COR-L47 (cell line): ENCODE data around the gene AGTR1.
"Not testable (repeated sequence)": the region's sequence is repeated elsewhere in the genome, so short reads cannot be mapped to it uniquely, and the experiment has no call there.

Source experiments
- DNase-seq: peaks from one replicate; lab custom pipeline; 2025; lab: John Stamatoyannopoulos, UW

Gene AGTR1

GRCh38 chr3:148718982-148719862 lies 21.5 kb downstream of the AGTR1 start:
- peak; percentile 8 for DNase-seq

- no peak for DNase-seq
These were observed 23.2 kb downstream of the AGTR1 start for GRCh38 chr3:148720873-148721272.

- DNase-seq, result no peak
These were observed 25.9 kb downstream of the AGTR1 start for GRCh38 chr3:148723631-148724030.

GRCh38 chr3:148727231-148727630 lies 29.5 kb downstream of the AGTR1 start:
- peak; percentile 76 for DNase-seq

GRCh38 chr3:148728753-148729152 lies 31.1 kb downstream of the AGTR1 start:
- DNase-seq, result no peak

- no peak for DNase-seq
These were observed 31.9 kb downstream of the AGTR1 start for GRCh38 chr3:148729476-148730055.

GRCh38 chr3:148730676-148731075 lies 33.0 kb downstream of the AGTR1 start:
- DNase-seq, result no peak

GRCh38 chr3:148735597-148735996 lies 37.9 kb downstream of the AGTR1 start:
- no peak for DNase-seq

- no peak for DNase-seq
These were observed 38.4 kb downstream of the AGTR1 start for GRCh38 chr3:148736086-148736485.

GRCh38 chr3:148737104-148737530 lies 39.4 kb downstream of the AGTR1 start:
- DNase-seq, result no peak

- no peak for DNase-seq
These were observed 42.0 kb downstream of the AGTR1 start for GRCh38 chr3:148739720-148740119.

GRCh38 chr3:148740291-148740690 lies 42.6 kb downstream of the AGTR1 start:
- DNase-seq, result no peak

GRCh38 chr3:148741219-148741618 lies 43.5 kb downstream of the AGTR1 start:
- DNase-seq, result no peak

GRCh38 chr3:148742118-148742517 lies 44.4 kb downstream of the AGTR1 start:
- DNase-seq, result no peak

- no peak for DNase-seq
These were observed 48.4 kb downstream of the AGTR1 start for GRCh38 chr3:148746053-148746452.

- no peak for DNase-seq
These were observed 50.6 kb downstream of the AGTR1 start for GRCh38 chr3:148748283-148748682.

- DNase-seq, result no peak
These were observed 52.6 kb downstream of the AGTR1 start for GRCh38 chr3:148750296-148750695.

- DNase-seq, result no peak
These were observed 53.8 kb downstream of the AGTR1 start for GRCh38 chr3:148751461-148751860.

- not testable (repeated sequence) for DNase-seq
These were observed 55.7 kb downstream of the AGTR1 start for GRCh38 chr3:148753385-148753784.

GRCh38 chr3:148755570-148755969 lies 57.9 kb downstream of the AGTR1 start:
- DNase-seq, result no peak

GRCh38 chr3:148756311-148756710 lies 58.6 kb downstream of the AGTR1 start:
- DNase-seq, result no peak

GRCh38 chr3:148757238-148758215 lies 59.8 kb downstream of the AGTR1 start:
- DNase-seq, result no peak
